ENCODE data around the gene ADARB1. TPM values are rescaled to one million over a fixed set of nuclear protein-coding genes. Genes with fewer than 3 reads are reported as not detected.

Gene ADARB1
- total and polyA plus RNA-seq, 9 of the 15 experiments (the other 6 are each of a cell fraction or from before 2014, with no cell fraction given), result 6.7 to 16.0 (median 8.3) TPM

DNA sequence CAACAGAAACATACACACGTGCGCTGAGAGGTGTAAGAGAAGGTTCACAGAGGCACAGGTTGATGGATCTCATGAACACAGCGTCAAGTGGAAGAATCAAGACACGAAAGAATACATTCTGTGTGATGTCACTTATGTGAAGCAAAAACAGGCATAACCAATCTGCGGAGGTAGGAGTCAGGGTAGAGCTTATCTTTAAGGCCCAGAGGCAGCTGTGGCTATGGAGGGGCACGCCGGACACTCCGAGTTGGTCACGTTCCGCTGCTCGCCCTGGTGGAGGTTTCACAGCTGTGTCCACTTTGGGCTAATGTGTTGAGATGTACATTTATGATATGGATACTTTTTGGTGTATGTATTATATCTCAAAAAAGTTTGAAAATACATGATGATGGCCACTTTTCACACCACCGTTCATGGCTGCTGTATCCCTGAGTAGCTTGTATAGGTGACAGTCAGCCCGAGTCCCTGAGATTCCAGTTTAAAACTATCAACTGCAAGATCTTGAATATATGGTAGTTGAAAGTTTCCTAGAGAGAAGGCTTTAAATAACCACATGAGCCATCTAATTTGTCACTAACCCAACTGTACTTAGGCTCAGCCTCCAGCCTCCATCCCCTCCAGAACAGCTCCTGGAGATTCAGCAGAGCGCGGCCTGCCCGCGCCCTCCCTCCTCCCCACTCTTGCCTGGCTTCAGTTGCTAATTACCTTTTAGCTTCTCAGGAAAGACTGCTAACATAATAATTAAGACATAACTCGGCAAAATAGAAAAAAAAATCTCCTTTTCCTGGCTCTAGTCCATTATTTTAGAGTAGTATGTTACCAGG is 6.7 kb upstream of the ADARB1 start (continued):
- peak in 1 of 3 experiments; percentile 52 for TF ChIP-seq YY1 (IDR thresholded peaks at IDR 0.05; ENCODE audit: borderline replicate concordance in 1 of 3, control insufficient read depth in 1 of 3, extremely low read depth in 1 of 3, insufficient read depth in 3 of 3, insufficient read length in 1 of 3, insufficient replicate concordance in 2 of 3, low read depth in 1 of 3, low read length in 2 of 3)
- no peak for TF ChIP-seq SIN3B (IDR thresholded peaks at IDR 0.05; ENCODE audit: low read depth)
- peak; percentile 60; the same call in 1 of the 2 replicates for TF ChIP-seq JUN (IDR thresholded peaks at IDR 0.05; ENCODE audit: borderline replicate concordance, low read depth, low read length)
- no peak for TF ChIP-seq JUN (CRISPR knock-in tag; IDR thresholded peaks at IDR 0.05; ENCODE audit: borderline replicate concordance)
- TF ChIP-seq, protein P1, sequence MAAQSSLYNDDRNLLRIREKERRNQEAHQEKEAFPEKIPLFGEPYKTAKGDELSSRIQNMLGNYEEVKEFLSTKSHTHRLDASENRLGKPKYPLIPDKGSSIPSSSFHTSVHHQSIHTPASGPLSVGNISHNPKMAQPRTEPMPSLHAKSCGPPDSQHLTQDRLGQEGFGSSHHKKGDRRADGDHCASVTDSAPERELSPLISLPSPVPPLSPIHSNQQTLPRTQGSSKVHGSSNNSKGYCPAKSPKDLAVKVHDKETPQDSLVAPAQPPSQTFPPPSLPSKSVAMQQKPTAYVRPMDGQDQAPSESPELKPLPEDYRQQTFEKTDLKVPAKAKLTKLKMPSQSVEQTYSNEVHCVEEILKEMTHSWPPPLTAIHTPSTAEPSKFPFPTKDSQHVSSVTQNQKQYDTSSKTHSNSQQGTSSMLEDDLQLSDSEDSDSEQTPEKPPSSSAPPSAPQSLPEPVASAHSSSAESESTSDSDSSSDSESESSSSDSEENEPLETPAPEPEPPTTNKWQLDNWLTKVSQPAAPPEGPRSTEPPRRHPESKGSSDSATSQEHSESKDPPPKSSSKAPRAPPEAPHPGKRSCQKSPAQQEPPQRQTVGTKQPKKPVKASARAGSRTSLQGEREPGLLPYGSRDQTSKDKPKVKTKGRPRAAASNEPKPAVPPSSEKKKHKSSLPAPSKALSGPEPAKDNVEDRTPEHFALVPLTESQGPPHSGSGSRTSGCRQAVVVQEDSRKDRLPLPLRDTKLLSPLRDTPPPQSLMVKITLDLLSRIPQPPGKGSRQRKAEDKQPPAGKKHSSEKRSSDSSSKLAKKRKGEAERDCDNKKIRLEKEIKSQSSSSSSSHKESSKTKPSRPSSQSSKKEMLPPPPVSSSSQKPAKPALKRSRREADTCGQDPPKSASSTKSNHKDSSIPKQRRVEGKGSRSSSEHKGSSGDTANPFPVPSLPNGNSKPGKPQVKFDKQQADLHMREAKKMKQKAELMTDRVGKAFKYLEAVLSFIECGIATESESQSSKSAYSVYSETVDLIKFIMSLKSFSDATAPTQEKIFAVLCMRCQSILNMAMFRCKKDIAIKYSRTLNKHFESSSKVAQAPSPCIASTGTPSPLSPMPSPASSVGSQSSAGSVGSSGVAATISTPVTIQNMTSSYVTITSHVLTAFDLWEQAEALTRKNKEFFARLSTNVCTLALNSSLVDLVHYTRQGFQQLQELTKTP (IDR thresholded peaks at IDR 0.05; ENCODE audit: low read depth in 1 of 2, partially characterized antibody in 2 of 2), result peak; percentile 46 to 90
- TF ChIP-seq PCBP2 (IDR thresholded peaks at IDR 0.05; ENCODE audit: low read depth, low read length, poor library complexity, severe bottlenecking), result no peak
- TF ChIP-seq GABPA (tag; conservative IDR thresholded peaks at IDR 0.05; ENCODE audit: low read depth), result peak; percentile 46; the same call in 1 of the 2 replicates
- TF ChIP-seq CHCHD3 (CRISPR knock-in tag; IDR thresholded peaks at IDR 0.05), result no peak
- no peak for TF ChIP-seq POLR2B (IDR thresholded peaks at IDR 0.05; ENCODE audit: low read depth, partially characterized antibody)
- no peak for TF ChIP-seq MED1 (CRISPR knock-in tag; IDR thresholded peaks at IDR 0.05; ENCODE audit: borderline replicate concordance)
- peak; percentile 40 for TF ChIP-seq SMAD1 (IDR thresholded peaks at IDR 0.05; ENCODE audit: low read depth, low read length, partially characterized antibody)
- TF ChIP-seq SMARCE1 (IDR thresholded peaks at IDR 0.05), result peak; percentile 93
- TF ChIP-seq KLF1 (tag; IDR thresholded peaks at IDR 0.05), result peak; percentile 47; the same call in 1 of the 2 replicates
- TF ChIP-seq, protein P2, sequence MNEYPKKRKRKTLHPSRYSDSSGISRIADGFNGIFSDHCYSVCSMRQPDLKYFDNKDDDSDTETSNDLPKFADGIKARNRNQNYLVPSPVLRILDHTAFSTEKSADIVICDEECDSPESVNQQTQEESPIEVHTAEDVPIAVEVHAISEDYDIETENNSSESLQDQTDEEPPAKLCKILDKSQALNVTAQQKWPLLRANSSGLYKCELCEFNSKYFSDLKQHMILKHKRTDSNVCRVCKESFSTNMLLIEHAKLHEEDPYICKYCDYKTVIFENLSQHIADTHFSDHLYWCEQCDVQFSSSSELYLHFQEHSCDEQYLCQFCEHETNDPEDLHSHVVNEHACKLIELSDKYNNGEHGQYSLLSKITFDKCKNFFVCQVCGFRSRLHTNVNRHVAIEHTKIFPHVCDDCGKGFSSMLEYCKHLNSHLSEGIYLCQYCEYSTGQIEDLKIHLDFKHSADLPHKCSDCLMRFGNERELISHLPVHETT (CRISPR knock-in tag; conservative IDR thresholded peaks at IDR 0.05 in 1 of 2, IDR thresholded peaks at IDR 0.05 in 1 of 2), result peak in 1 of 2 experiments; percentile 90; a peak in 2 of 4 replicates
- TF ChIP-seq ZNF133 (CRISPR knock-in tag; IDR thresholded peaks at IDR 0.05), result no peak
- peak; percentile 88 for TF ChIP-seq ESRRA (IDR thresholded peaks at IDR 0.05; ENCODE audit: borderline replicate concordance, low read depth)
- TF ChIP-seq, protein P3, sequence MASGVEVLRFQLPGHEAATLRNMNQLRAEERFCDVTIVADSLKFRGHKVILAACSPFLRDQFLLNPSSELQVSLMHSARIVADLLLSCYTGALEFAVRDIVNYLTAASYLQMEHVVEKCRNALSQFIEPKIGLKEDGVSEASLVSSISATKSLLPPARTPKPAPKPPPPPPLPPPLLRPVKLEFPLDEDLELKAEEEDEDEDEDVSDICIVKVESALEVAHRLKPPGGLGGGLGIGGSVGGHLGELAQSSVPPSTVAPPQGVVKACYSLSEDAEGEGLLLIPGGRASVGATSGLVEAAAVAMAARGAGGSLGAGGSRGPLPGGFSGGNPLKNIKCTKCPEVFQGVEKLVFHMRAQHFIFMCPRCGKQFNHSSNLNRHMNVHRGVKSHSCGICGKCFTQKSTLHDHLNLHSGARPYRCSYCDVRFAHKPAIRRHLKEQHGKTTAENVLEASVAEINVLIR (CRISPR knock-in tag; IDR thresholded peaks at IDR 0.05), result peak; percentile 77
- TF ChIP-seq NUFIP1 (IDR thresholded peaks at IDR 0.05; ENCODE audit: partially characterized antibody), result peak; percentile 61

All from K562 (cell line).